Caco-2 (cell line): Measurements from ENCODE around the gene NNAT. TPM values are rescaled to one million over a fixed set of nuclear protein-coding genes. Genes with fewer than 3 reads are reported as not detected.

Source experiments
- BruUV-seq: library from RNA; stranded (reverse); fragments of 400-500 nt; replicated peaks from 2 replicates; lab custom pipeline; 2021; lab: Mats Ljungman, UMichigan
- CTCF ChIA-PET: fragments of 300-600 bp; sonication (Branson Sonifier 250); formaldehyde crosslinking; loops from one replicate; lab custom pipeline; 2022; ENCODE audit warnings: antibody characterized with exemption; lab: Charles Lee
- POLR2A ChIA-PET: fragments of 300-600 bp; sonication (Branson Sonifier 250); formaldehyde crosslinking; loops from one replicate; lab custom pipeline; 2022; ENCODE audit warnings: antibody characterized with exemption; lab: Charles Lee
- DNase-seq, 2 experiments: peaks; one replicate each; pipeline versions ENCODE4 v3.0.0 to v3.0.0-alpha.2; 2020 to 2022
- H3K27me3 ChIP-seq: replicated peaks from 2 replicates; pipeline ENCODE4 v1.6.0; 2011; ENCODE audit warnings: low read length; ENCODE audit not compliant: control insufficient read depth, insufficient read depth
- H3K36me3 ChIP-seq: 2 replicates; pipeline ENCODE4 v1.5.1; 2011; ENCODE audit warnings: low read length; ENCODE audit not compliant: control insufficient read depth, insufficient read depth
- H3K4me1 ChIP-seq: fragments of 250-450 bp; sonication (Bioruptor Pico); 2 replicates; pipeline ENCODE4 v1.5.1; 2020; ENCODE audit warnings: mild to moderate bottlenecking
- H3K4me3 ChIP-seq: 2 replicates; pipeline ENCODE4 v1.5.1; 2011; ENCODE audit warnings: low read depth, mild to moderate bottlenecking, control low read depth, low read length
- H3K9me3 ChIP-seq: fragments of 250-450 bp; sonication (Bioruptor Pico); 2 replicates; pipeline ENCODE4 v1.5.1; 2020; ENCODE audit warnings: mild to moderate bottlenecking, moderate library complexity
- H3K27ac Mint-ChIP-seq: one replicate; pipeline ENCODE4 v1.8.0; 2022; ENCODE audit warnings: mixed read lengths; ENCODE audit not compliant: unreplicated experiment
- H3K27me3 Mint-ChIP-seq: one replicate; pipeline ENCODE4 v1.8.0; 2022; ENCODE audit warnings: mixed read lengths; ENCODE audit not compliant: insufficient read depth, unreplicated experiment
- H3K36me3 Mint-ChIP-seq: one replicate; pipeline ENCODE4 v1.8.0; 2022; ENCODE audit warnings: mild to moderate bottlenecking, mixed read lengths; ENCODE audit not compliant: insufficient read depth, unreplicated experiment
- H3K4me1 Mint-ChIP-seq: one replicate; pipeline ENCODE4 v1.8.0; 2022; ENCODE audit warnings: low read depth, mixed read lengths; ENCODE audit not compliant: unreplicated experiment
- H3K4me3 Mint-ChIP-seq: one replicate; pipeline ENCODE4 v1.8.0; 2022; ENCODE audit warnings: mild to moderate bottlenecking, moderate library complexity, mixed read lengths; ENCODE audit not compliant: unreplicated experiment
- H3K9me3 Mint-ChIP-seq: one replicate; pipeline ENCODE4 v1.8.0; 2022; ENCODE audit warnings: mixed read lengths; ENCODE audit not compliant: unreplicated experiment
- intact Hi-C: fragments of 100-400 bp; cut with micrococcal nuclease; formaldehyde crosslinking; loops from one replicate; pipeline ENCODE4 v1.10.0; 2022; ENCODE audit not compliant: unreplicated experiment
- total RNA-seq: library from RNA; stranded (reverse); gene quantifications from 2 replicates; pipeline ENCODE4 v1.2.3, GENCODE V29; 2022
- TF ChIP-seq, protein P1 (sequence below), 2 experiments: fragments of 200-600 bp in 1 of 2; IDR thresholded peaks; 1 replicate in 1 of 2; 2 replicates in 1 of 2; pipeline versions ENCODE4 v1.5.1 to v1.8.0; 2011 to 2022; ENCODE audit warnings: antibody characterized with exemption in 1 of 2, control low read depth in 1 of 2, inconsistent platforms in 1 of 2, low read depth in 1 of 2, low read length in 1 of 2, mild to moderate bottlenecking in 1 of 2, moderate library complexity in 1 of 2; ENCODE audit not compliant: insufficient read depth in 1 of 2, severe bottlenecking in 1 of 2, unreplicated experiment in 1 of 2

NNAT gene
- total RNA-seq, 1 experiment from 2014 or later, result not detected

DNA sequence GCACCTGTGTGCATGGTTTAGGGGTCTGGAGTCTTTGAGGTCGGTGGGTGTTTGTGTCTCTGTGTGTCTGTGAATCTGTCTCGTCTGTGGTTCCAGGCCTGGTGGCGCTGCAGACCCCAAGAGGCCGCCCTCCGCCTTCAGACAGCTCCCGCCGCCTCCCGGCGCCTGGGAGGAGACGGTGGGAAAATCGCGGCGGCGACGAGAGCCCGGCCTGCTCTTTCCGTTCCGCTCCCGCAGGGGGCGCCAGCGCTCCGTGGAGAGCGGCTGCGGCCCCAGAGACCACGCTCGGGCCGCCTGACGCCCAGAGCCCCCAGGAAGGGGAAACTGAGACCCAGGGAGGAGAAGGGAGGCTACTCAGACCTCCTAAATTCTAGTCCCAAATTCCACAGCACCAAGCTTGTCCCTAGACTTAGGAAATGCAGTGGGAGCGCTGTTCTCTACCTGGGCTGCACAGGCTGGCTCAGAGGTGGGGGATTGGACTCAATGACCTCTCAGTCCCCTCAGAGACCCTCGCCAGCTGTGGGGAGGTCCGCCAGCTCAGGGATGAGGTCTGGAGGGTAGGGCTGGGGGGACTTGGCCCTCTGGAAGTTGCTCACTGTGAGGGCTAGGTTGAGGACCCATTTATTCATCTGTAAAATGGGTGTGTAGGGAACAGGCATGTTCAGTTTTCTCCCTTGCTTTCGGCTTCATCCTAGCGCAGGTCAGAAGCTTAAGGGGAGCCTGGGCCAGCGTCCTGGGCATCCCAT lies 43.5 kb downstream of the NNAT start:
- H3K27me3 ChIP-seq, result peaks cover 1% of the 10 kb centered on the region; the same call in 1 of the 2 replicates
- Mint-ChIP-seq H3K4me1 (peaks cover 16% of the 10 kb centered on the region), H3K36me3 (no peaks in the 10 kb centered on the region), H3K4me3 (no peak overlapping the region), H3K9me3 (no peaks in the 10 kb centered on the region), H3K27ac (peak overlapping the region; percentile 7), H3K27me3 (peaks cover 12% of the 10 kb centered on the region)
- no peak overlapping the region for H3K4me3 ChIP-seq
- peak; percentile 62 to 87 for DNase-seq
- TF ChIP-seq, protein P1, sequence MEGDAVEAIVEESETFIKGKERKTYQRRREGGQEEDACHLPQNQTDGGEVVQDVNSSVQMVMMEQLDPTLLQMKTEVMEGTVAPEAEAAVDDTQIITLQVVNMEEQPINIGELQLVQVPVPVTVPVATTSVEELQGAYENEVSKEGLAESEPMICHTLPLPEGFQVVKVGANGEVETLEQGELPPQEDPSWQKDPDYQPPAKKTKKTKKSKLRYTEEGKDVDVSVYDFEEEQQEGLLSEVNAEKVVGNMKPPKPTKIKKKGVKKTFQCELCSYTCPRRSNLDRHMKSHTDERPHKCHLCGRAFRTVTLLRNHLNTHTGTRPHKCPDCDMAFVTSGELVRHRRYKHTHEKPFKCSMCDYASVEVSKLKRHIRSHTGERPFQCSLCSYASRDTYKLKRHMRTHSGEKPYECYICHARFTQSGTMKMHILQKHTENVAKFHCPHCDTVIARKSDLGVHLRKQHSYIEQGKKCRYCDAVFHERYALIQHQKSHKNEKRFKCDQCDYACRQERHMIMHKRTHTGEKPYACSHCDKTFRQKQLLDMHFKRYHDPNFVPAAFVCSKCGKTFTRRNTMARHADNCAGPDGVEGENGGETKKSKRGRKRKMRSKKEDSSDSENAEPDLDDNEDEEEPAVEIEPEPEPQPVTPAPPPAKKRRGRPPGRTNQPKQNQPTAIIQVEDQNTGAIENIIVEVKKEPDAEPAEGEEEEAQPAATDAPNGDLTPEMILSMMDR (IDR thresholded peaks at IDR 0.05; ENCODE audit: insufficient read depth in 1 of 2, low read depth in 1 of 2, low read length in 1 of 2, severe bottlenecking in 1 of 2, unreplicated experiment in 1 of 2), result peak; percentile 99 to 100
- H3K9me3 ChIP-seq, result peaks cover 2% of the 10 kb centered on the region; the same call in 1 of the 2 replicates
- POLR2A ChIA-PET, result no interaction called here
- intact Hi-C loops, result loop anchor here (5.0 kb wide), 3 partner anchors 193 to 658 kb away; no protein-coding TSS in a partner anchor
- H3K36me3 ChIP-seq, result no peaks in the 10 kb centered on the region
- H3K4me1 ChIP-seq, result peaks cover 30% of the 10 kb centered on the region
- CTCF ChIA-PET, result interaction anchor here (0.6 to 1.3 kb wide), 29 partner anchors 11 to 748 kb away, joined by 3 to 9 read pairs (median 4); no protein-coding TSS in a partner anchor
- BruUV-seq, result no TSS peak

DNA sequence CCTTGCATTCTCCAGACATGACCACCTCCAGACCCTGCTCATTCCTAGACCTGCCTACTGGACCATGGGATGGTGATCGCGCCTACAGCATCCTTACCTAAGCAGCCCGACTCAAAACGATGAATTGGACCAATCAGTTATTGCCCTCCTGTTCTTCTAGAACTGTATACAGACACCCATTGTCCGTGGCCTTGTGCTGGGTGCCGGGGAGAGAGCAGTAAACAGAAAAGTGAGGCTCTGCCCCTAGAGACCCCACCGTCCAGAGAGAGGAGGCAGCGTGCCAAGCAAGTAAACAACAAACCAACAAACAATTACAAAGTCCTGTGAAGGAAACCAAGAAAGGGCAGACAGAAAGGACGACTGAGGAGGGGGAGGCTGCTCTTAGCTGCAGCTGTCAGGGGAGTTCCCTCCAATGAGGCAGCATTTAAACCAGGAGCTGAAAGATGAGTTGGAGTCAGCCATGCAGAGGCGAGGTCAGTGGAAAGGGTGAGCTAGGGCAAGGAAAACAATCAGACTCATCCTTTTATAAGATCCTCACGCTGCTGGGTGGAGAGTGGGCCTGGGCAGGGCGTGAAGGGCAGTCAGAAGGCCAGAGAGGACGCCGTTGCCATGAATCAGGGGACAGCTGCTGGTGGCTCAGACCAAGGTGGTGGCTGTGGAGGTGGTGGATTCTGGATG lies 44.2 kb downstream of the NNAT start:
- DNase-seq, result peak in 1 of 2 experiments; percentile 39
- H3K9me3 ChIP-seq, result peaks cover 3% of the 10 kb centered on the region; the same call in 1 of the 2 replicates
- no peaks in the 10 kb centered on the region for H3K36me3 Mint-ChIP-seq
- H3K27me3 ChIP-seq, result peaks cover 1% of the 10 kb centered on the region; the same call in 1 of the 2 replicates
- no peak overlapping the region for H3K4me3 Mint-ChIP-seq
- H3K4me3 ChIP-seq, result no peak overlapping the region
- CTCF ChIA-PET, result interaction anchor here (1.3 to 1.5 kb wide), 2 partner anchors 193 to 427 kb away, joined by 9 read pairs; no protein-coding TSS in a partner anchor
- peaks cover 14% of the 10 kb centered on the region for H3K4me1 Mint-ChIP-seq
- BruUV-seq, result no TSS peak
- H3K27me3 Mint-ChIP-seq, result peaks cover 16% of the 10 kb centered on the region
- no peaks in the 10 kb centered on the region for H3K9me3 Mint-ChIP-seq
- peak overlapping the region; percentile 7 for H3K27ac Mint-ChIP-seq
- no peaks in the 10 kb centered on the region for H3K36me3 ChIP-seq
- POLR2A ChIA-PET, result no interaction called here
- intact Hi-C loops, result loop anchor here (5.0 kb wide), 3 partner anchors 192 to 657 kb away; no protein-coding TSS in a partner anchor
- peaks cover 26% of the 10 kb centered on the region for H3K4me1 ChIP-seq
- TF ChIP-seq, protein P1 (IDR thresholded peaks at IDR 0.05; ENCODE audit: insufficient read depth in 1 of 2, low read depth in 1 of 2, low read length in 1 of 2, severe bottlenecking in 1 of 2, unreplicated experiment in 1 of 2), result no peak
